Superior temporal gyrus (tissue), 1 donor: ENCODE measurements around the gene CDC45.
"Not testable (repeated sequence)": the region's sequence is repeated elsewhere in the genome, so short reads cannot be mapped to it uniquely, and the experiment has no call there.

Experiments
- DNase-seq: peaks from one replicate; pipeline ENCODE4 v3.0.0-alpha.2; 2016; ENCODE audit errors: extremely low spot score

CDC45 gene

GRCh38 chr22:19530751-19531150 lies 51.0 kb downstream of the CDC45 start:
- no peak for DNase-seq

GRCh38 chr22:19531327-19531726 lies 51.6 kb downstream of the CDC45 start:
- DNase-seq, result not testable (repeated sequence)

GRCh38 chr22:19533049-19533626 lies 53.4 kb downstream of the CDC45 start:
- DNase-seq, result no peak

- no peak for DNase-seq
These were observed 54.1 kb downstream of the CDC45 start for GRCh38 chr22:19533857-19534256.

- DNase-seq, result no peak
These were observed 55.3 kb downstream of the CDC45 start for GRCh38 chr22:19535001-19535400.

- no peak for DNase-seq
These were observed 56.8 kb downstream of the CDC45 start for GRCh38 chr22:19536564-19536963.

- no peak for DNase-seq
These were observed 58.3 kb downstream of the CDC45 start for GRCh38 chr22:19537941-19538488.

- no peak for DNase-seq
These were observed 60.7 kb downstream of the CDC45 start for GRCh38 chr22:19540394-19540793.

GRCh38 chr22:19543970-19544708 lies 64.4 kb downstream of the CDC45 start:
- DNase-seq, result no peak

GRCh38 chr22:19545935-19546207 lies 66.2 kb downstream of the CDC45 start:
- no peak for DNase-seq

GRCh38 chr22:19546680-19547079 lies 67.0 kb downstream of the CDC45 start:
- no peak for DNase-seq

- no peak for DNase-seq
These were observed 67.9 kb downstream of the CDC45 start for GRCh38 chr22:19547620-19548019.

- DNase-seq, result not testable (repeated sequence)
These were observed 68.7 kb downstream of the CDC45 start for GRCh38 chr22:19548427-19548826.

- DNase-seq, result no peak
These were observed 69.2 kb downstream of the CDC45 start for GRCh38 chr22:19548964-19549363.

- DNase-seq, result no peak
These were observed 69.7 kb downstream of the CDC45 start for GRCh38 chr22:19549428-19549827.

- DNase-seq, result no peak
These were observed 70.7 kb downstream of the CDC45 start for GRCh38 chr22:19550382-19550781.

- DNase-seq, result no peak
These were observed 73.5 kb downstream of the CDC45 start for GRCh38 chr22:19553201-19553600.

- DNase-seq, result no peak
These were observed 75.2 kb downstream of the CDC45 start for GRCh38 chr22:19554834-19555404.

GRCh38 chr22:19555651-19556050 lies 75.9 kb downstream of the CDC45 start:
- no peak for DNase-seq

- no peak for DNase-seq
These were observed 77.3 kb downstream of the CDC45 start for GRCh38 chr22:19556963-19557545.

- DNase-seq, result no peak
These were observed 79.6 kb downstream of the CDC45 start for GRCh38 chr22:19559324-19559811.

GRCh38 chr22:19559956-19560355 lies 80.2 kb downstream of the CDC45 start:
- DNase-seq, result no peak
